ENCODE results near the gene COLGALT1. TPM values are rescaled to one million over a fixed set of nuclear protein-coding genes. Genes with fewer than 3 reads are reported as not detected.

Gene COLGALT1
- total RNA-seq, 1 donor: 25.3 TPM

DNA sequence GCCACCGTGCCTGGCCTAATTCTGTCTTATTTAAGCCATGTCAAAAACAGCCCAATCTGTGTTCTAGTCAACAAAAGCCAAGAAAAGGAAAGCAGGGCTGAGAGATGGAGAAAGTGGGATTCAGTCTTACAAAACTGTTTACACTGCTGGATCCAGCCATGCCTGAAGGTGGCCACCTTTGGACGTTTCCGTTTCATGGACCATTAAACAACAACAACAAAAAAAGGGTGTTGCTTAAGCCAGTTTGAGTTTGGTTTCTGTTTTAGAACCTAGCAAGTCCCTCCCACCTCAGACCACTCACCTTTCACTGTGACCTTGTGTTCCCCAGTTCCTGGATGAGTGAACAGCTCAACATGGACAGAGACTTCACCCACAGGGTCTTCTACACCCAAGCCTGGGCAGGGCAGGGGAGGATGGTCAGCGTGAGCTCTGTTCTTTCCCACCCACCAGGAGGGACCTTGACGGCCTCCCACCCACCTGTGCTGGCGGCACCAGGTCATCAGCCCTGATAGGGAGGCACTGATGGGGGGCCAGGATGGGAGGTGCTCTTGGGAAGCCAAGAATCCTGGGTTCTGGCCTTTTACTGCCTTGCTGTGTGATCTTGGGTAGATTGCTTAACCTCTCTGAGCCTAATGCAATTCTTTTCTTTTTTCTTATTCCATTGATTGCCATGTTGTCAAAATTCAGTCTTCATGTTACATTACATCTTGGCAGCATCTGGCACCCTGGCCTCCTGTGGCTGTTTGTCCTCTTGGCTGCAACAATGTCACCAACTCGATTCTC lies 56.2 kb downstream of the COLGALT1 start:
- Histone ChIP-seq H3K27me3 (ENCODE audit: insufficient read depth, low read length) (peaks cover 3% of the 10 kb centered on the region), H3K4me1 (ENCODE audit: insufficient read depth, low read length) (no peaks in the 10 kb centered on the region), H3K4me3 (ENCODE audit: low read length) (no peak overlapping the region), H3K9me3 (ENCODE audit: low read depth, low read length) (no peaks in the 10 kb centered on the region)

DNA sequence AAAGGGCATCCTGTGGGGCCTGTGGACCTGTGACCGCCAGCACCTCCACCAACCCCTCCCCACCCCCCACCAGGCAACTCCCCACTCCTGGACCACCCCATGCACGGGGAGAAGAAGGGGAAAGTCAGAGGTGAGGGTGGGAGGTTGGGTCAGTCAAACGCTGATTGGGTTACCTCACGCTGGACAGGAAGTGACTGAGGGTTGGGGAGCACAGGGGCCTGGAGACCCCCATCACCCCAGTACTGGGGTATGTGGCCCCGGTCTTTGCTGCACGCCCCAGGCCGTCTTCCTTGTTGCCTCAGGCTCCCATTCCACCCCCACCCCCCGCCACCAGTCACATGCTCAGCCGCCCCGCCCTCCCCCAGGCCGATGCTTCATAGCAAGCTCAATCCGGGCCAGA lies 59.0 kb downstream of the COLGALT1 start:
- H3K4me3 ChIP-seq (ENCODE audit: low read length): no peak overlapping the region
- H3K9me3 ChIP-seq (ENCODE audit: low read depth, low read length): no peaks in the 10 kb centered on the region
- no peaks in the 10 kb centered on the region for H3K4me1 ChIP-seq (ENCODE audit: insufficient read depth, low read length)
- H3K27me3 ChIP-seq (ENCODE audit: insufficient read depth, low read length): peaks cover 3% of the 10 kb centered on the region

DNA sequence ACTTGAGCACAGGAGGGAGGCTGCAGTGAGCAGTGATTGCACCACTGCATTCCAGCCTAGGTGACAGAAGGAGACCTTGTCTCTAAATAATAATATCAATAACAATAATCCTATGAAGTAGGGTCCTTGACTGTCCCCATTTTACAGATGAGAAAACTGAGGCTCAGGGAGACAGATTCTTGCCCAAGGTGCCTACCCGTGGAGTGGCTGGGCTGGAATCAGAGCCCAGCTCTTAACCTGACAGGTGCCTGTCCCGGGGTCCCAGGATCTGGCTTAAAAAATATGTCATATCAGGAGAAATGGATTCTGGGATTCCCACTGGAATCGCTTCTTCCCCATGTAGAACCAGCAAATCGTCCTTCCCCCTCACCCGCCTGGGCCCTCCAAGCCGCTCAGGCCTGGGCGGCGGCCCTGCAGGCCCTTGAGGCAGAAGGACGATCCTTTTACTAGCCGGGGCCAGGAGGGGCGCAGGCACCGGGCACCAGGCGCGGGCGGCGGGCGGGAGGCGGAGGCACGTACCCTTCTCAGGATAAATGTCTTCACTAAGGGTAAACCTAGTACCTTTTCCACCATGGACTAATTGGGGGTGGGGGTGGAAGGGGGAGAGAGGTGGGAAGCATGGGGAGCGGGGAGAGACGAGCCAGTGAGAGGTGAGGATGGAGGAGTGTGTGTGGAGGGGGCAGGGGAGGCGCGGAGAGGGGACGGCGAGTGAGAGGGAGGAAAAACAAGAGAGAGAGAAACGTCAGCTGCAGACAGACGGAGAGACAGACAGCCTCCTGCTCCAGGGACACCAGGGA lies 60.6 kb downstream of the COLGALT1 start:
- H3K9me3 ChIP-seq (ENCODE audit: low read depth, low read length): no peaks in the 10 kb centered on the region
- H3K27me3 ChIP-seq (ENCODE audit: insufficient read depth, low read length): peaks cover 3% of the 10 kb centered on the region
- H3K4me3 ChIP-seq (ENCODE audit: low read length): no peak overlapping the region
- no peaks in the 10 kb centered on the region for H3K4me1 ChIP-seq (ENCODE audit: insufficient read depth, low read length)

DNA sequence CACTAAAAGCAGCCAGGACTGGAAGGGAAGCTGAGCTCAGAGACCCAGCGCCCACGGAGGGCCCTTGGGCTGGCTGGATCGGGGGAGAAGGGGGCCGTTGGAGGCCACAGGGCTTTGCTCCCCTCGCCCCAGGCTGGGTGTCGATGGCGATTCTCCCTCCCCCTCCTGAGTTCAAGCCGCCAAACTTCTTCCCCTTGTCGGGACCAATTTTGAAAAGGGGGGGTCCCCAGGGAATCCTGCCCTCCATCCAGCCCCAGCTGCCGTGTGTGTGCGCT lies 61.2 kb downstream of the COLGALT1 start:
- no peak overlapping the region for H3K4me3 ChIP-seq (ENCODE audit: low read length)
- no peaks in the 10 kb centered on the region for H3K4me1 ChIP-seq (ENCODE audit: insufficient read depth, low read length)
- H3K27me3 ChIP-seq (ENCODE audit: insufficient read depth, low read length): peaks cover 3% of the 10 kb centered on the region
- no peaks in the 10 kb centered on the region for H3K9me3 ChIP-seq (ENCODE audit: low read depth, low read length)

DNA sequence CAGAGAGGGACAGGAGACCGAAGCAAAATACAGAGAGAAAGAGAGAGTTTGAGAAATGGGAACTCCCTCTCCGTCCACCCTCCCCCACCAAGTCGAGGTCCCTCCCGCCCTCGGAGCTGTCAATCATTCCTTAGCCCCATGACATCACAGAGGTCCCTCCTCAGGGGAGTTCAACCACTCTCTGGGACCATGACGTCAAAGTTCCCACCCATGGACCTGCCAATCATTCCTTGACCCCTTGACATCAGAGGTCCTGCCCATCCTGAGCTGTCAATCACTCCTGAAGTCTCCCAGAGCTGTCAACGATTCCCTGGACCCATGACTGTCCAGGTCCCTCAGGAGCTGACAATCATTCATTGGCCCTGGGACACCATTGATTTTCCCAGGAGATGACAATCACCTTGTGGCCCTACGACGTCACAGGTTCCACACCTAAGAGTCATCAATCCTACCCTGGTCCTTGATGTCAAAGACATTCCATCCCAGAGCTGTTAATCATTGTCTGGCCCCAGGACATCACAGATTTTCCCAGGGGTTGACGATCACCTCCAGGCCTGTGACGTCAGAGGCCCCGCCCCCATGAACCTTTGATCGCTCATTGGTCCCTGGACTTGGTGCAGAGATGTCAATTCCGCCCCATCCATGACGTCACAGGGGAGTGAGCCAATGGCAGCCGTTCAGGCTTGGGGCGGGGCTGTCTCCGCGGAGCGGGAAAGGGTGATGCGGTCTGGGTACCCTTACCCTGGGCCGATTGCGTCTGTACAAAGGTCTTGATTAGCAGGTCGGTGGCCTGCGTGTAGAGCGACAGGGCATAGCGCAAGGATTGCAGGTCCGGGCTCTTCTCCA lies 61.7 kb downstream of the COLGALT1 start:
- Histone ChIP-seq H3K4me3 (ENCODE audit: low read length) (no peak overlapping the region), H3K4me1 (ENCODE audit: insufficient read depth, low read length) (no peaks in the 10 kb centered on the region), H3K27me3 (ENCODE audit: insufficient read depth, low read length) (peaks cover 3% of the 10 kb centered on the region), H3K9me3 (ENCODE audit: low read depth, low read length) (no peaks in the 10 kb centered on the region)

DNA sequence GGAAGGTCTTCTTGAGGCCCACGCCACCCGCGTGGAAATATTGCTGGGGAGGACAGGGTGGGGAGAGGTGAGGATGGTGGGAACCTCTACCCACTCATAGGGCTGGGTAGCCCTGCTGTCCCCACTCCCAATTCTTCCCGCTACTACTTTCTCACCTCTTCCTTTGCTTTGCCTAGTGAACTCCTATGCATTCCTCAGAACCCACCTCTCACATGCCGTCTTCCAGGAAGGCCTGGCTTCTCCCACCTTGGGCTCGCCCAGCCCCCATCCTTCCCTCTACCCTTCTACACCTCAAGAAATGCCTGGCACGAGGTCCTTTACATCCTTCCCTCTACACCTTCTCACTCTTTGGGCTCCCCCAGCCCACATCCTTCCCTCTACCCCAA lies 62.4 kb downstream of the COLGALT1 start:
- Histone ChIP-seq H3K9me3 (ENCODE audit: low read depth, low read length) (no peaks in the 10 kb centered on the region), H3K4me3 (ENCODE audit: low read length) (no peak overlapping the region), H3K27me3 (ENCODE audit: insufficient read depth, low read length) (peaks cover 3% of the 10 kb centered on the region), H3K4me1 (ENCODE audit: insufficient read depth, low read length) (no peaks in the 10 kb centered on the region)

DNA sequence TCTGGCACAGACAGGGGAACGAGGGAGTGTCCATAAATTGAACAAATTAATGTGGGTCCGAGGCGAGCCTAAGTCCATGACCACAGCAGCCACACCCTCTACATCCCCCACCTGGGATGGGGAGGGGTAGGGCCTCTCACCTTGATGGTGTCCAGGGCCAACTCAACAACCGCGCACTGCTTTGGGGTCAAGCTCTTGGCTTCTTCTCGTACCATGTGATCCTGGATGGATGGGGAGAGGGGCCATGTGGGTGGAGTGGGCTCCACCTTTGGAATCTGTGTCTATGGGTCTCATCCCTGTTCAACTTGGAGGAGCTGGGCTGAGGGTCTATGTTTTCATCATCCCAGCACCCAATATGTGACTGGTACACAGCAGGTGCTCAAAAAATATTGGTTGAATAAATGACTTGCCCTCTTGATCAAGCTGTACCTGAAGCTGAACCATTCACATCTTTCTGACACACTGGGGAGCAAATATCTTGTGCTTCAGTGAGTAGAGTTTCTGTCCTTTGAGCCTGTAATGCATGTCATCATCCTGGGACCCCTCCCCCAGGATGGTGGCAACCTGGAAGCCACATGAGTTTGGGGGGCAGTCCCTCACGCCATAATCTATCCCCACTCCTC lies 62.9 kb downstream of the COLGALT1 start:
- Histone ChIP-seq H3K4me3 (ENCODE audit: low read length) (no peak overlapping the region), H3K9me3 (ENCODE audit: low read depth, low read length) (no peaks in the 10 kb centered on the region), H3K4me1 (ENCODE audit: insufficient read depth, low read length) (no peaks in the 10 kb centered on the region), H3K27me3 (ENCODE audit: insufficient read depth, low read length) (peaks cover 3% of the 10 kb centered on the region)

DNA sequence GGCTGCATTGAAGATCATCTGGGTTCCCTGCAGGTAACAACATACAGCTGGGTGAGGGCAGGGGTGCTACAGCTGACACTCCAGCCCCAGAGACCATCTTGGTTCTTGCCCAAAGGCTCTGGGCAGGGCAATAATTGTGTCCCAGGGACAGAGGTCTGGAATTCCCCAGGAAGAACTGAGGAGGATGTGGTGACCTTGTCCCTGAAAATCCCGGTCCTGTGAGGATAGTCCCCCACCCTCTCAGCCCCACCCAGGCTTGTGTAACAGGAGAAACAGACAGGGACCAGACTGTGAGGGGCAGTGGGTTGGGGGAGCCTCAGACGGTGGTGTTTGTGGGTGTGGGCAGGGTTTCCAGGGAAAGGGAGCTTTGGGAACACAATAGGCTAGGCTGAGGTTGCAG lies 63.5 kb downstream of the COLGALT1 start:
- Histone ChIP-seq H3K4me1 (ENCODE audit: insufficient read depth, low read length) (no peaks in the 10 kb centered on the region), H3K4me3 (ENCODE audit: low read length) (no peak overlapping the region), H3K27me3 (ENCODE audit: insufficient read depth, low read length) (peaks cover 3% of the 10 kb centered on the region), H3K9me3 (ENCODE audit: low read depth, low read length) (no peaks in the 10 kb centered on the region)

DNA sequence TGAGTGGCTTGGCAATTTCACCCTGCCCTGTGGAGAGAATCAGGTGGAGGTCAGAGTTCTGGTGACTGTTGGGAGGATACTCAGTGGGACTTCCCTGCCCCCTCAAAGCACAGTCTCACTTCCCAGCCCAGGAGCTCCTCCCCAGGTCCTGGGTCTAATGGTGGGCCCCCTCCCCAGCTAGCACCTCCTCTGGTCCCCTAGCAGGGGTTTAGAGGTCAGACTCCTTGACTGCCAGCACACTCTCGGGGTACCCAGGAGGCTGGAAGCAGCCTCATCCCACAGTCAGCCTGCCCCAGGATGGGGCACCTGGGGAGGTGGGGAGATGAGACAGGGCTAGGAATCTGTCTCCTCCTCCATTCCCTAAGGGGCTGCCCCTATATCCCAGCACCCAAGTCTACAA lies 65.2 kb downstream of the COLGALT1 start:
- H3K4me1 ChIP-seq (ENCODE audit: insufficient read depth, low read length): no peaks in the 10 kb centered on the region
- no peak overlapping the region for H3K4me3 ChIP-seq (ENCODE audit: low read length)
- H3K27me3 ChIP-seq (ENCODE audit: insufficient read depth, low read length): peaks cover 3% of the 10 kb centered on the region
- no peaks in the 10 kb centered on the region for H3K9me3 ChIP-seq (ENCODE audit: low read depth, low read length)

DNA sequence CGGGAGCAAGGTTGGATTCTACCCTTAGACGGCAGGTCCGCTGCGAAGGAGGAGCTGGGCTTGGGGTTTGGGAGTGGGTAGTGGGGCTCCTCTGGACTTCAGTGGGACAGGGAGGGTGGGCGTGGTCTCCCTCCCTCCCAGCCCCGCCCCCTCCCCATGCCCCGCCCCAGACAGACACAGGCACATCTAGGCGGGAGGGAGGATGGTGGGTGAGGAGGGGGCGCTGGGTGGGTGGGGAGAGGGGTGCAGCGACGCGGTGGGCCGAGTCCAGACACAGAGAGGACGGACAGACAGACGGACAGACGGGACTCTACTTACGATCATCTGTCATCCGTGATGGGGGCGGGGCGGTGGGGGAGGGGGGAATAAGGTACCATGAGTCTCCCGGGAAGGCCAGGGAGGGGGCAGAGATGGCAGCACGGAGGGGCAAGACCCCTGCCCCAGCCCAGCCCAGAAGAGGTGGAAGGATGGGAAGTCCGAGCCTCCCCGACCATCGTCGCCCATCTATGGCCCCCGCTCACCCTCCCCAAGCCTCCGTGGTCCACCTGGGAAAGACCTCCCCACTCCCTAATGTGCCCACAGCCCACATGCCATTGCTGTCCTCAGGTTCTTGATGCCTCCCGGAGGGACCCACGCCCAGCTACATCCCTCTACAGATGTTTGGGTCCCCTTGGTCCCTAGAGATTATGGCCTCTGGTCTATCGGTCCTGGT lies 67.9 kb downstream of the COLGALT1 start:
- H3K27me3 ChIP-seq (ENCODE audit: insufficient read depth, low read length): no peaks in the 10 kb centered on the region
- H3K4me1 ChIP-seq (ENCODE audit: insufficient read depth, low read length): no peaks in the 10 kb centered on the region
- no peak overlapping the region for H3K4me3 ChIP-seq (ENCODE audit: low read length)
- H3K9me3 ChIP-seq (ENCODE audit: low read depth, low read length): no peaks in the 10 kb centered on the region

DNA sequence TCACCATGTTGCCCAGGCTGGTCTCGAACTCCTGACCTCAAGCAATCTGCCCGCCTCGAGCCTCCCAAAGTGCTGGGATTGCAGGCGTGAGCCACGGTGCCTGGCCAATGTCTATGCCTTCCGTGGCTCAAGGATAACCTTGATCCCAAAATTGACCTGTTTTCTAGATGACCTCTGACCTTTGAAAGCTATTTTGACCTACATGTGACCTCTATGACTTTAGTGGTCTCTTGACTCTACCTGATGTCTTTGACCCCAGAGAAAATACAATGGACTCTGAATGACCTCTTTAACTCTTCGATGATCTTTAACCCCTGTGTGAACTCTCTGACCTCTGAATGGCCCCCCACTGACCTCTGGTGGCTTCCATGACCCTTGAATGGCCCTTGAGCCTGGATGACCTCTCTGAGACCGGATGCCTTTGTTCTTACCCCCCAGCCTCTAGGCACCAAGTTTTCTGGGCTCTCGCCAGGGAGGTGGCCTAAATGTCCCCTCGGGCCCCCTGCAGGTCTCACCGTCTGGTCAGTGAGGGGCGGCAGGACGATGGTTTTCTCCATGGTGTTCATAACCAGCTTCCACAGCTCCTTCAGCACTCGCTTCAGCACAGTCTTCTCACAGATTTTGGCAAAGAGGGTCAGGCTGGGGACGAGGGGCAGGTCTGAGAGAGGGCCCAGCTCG lies 69.0 kb downstream of the COLGALT1 start:
- Histone ChIP-seq H3K27me3 (ENCODE audit: insufficient read depth, low read length) (no peaks in the 10 kb centered on the region), H3K9me3 (ENCODE audit: low read depth, low read length) (no peaks in the 10 kb centered on the region), H3K4me1 (ENCODE audit: insufficient read depth, low read length) (no peaks in the 10 kb centered on the region), H3K4me3 (ENCODE audit: low read length) (no peak overlapping the region)

DNA sequence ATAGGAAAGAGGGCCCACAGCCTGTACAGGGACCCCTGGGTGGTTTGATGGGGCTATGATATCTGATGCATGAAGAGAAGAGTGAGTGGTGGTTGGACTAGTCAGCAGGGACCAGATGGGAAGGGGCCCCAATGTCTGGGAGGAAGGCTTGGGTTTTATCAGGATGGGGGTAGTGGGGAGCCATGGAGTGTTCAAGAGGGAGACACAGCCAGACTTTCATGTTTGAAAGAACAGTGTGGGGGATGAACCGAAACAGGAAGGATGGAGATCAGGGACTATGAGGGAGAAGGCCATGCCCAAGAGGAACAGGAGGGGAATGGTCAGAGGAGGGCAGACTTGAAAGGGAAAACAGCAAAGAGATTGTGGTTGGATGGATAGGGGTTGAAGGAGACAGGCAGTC lies 69.6 kb downstream of the COLGALT1 start:
- Histone ChIP-seq H3K4me3 (ENCODE audit: low read length) (no peak overlapping the region), H3K27me3 (ENCODE audit: insufficient read depth, low read length) (no peaks in the 10 kb centered on the region), H3K4me1 (ENCODE audit: insufficient read depth, low read length) (no peaks in the 10 kb centered on the region), H3K9me3 (ENCODE audit: low read depth, low read length) (no peaks in the 10 kb centered on the region)

DNA sequence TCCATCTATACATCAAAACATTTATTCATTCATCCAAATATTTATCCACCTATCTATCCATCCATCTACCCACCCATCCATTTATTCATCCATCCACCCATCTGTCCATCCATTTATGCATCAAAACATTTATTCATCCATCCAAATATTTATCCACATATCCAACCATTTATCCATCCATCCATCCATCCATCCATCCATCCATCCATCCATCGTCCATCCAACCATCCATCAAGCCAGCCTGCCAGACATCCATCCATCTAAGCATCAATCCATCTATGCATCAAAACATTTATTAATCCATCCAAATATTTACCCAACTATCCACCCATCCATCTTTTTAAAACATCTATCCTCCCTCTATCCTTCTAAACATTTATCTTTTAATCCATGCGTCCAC lies 70.5 kb downstream of the COLGALT1 start:
- no peaks in the 10 kb centered on the region for H3K4me1 ChIP-seq (ENCODE audit: insufficient read depth, low read length)
- no peaks in the 10 kb centered on the region for H3K27me3 ChIP-seq (ENCODE audit: insufficient read depth, low read length)
- H3K4me3 ChIP-seq (ENCODE audit: low read length): no peak overlapping the region
- H3K9me3 ChIP-seq (ENCODE audit: low read depth, low read length): no peaks in the 10 kb centered on the region

DNA sequence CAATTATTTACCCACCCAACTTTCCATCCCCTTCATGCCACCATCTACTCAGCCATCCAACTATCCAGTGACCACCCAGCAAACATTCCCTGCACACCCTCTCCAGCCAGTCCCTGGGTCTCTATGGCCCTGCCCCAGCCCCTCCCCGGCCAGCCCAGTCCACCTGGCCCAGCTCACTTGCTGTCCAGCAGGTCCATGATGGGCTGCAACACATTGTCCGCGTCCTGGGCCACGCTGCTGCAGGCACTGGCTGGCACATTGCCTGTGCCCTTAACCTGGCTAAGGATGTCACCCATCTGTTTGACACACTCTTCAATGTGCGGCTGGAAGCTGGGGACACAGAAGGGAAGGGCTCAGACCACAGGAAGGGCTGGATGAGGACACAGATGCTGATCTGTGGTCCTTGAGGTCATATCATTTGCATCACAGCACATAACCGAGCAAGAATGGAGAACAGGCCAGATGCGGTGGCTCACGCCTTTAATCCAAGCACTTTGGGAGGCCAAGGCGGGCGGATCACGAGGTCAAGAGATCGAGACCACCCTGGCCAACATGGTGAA lies 71.1 kb downstream of the COLGALT1 start:
- H3K4me1 ChIP-seq (ENCODE audit: insufficient read depth, low read length): no peaks in the 10 kb centered on the region
- no peaks in the 10 kb centered on the region for H3K27me3 ChIP-seq (ENCODE audit: insufficient read depth, low read length)
- H3K9me3 ChIP-seq (ENCODE audit: low read depth, low read length): no peaks in the 10 kb centered on the region
- H3K4me3 ChIP-seq (ENCODE audit: low read length): no peak overlapping the region

All from mononuclear cell (primary cell).